GM21423 (cell line): ENCODE results near the gene CAND2.

ENCODE experiments used
- ATAC-seq: cut with Tn5 transposase; IDR thresholded peaks from one replicate; pipeline ENCODE4 v1.9.1; 2021; ENCODE audit warnings: mild to moderate bottlenecking, moderate library complexity; ENCODE audit not compliant: unreplicated experiment

The CAND2 gene

DNA sequence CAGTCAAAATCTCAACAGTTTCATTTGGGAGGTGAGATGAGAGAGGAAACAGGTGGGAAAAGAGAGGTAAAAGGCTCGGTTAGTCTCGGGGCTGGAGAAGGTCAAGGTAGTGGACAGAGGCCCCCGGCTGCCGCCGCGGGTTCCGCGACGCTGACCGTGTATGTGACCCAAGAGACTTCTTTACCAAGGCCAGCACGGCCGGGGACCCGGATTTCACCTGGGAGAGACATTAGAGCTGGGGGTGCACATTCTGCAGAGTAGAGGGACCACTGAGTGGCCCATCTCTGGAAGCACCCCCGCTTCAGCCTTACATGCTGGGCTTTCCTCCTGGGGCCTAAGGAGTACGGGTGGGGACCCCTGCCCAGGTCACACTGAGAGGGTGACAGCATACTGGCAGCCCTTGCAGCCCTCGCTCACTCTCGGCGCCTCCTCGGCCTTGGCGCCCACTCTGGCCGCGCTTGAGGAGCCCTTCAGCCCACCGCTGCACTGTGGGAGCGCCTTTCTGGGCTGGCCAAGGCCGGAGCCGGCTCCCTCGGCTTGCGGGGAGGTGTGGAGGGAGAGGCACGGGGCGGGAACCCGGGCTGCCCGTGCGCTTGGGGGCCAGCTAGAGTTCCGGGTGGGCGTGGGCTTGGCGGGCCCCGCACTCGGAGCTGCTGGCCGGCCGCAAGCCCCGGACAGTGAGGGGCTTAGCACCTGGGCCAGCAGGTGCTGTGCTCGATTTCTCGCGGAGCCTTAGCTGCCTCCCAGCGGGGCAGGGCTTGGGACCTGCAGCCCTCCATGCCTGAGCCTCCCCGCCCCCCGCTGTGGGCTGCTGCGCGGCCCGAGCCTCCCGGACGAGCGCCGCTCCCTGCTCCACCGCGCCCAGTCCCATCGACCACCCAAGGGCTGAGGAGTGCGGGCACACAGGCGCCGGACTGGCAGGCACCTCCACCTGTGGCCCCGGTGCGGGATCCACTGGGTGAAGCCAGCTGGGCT lies 86.1 kb downstream of the CAND2 start:
- no peak for ATAC-seq

- no peak for ATAC-seq
Measured at GRCh38 chr3:12884186-12884680, 87.8 kb downstream of the CAND2 start.
